HFFc6 (cell line): ENCODE measurements around the gene IFITM1. TPM values are rescaled to one million over a fixed set of nuclear protein-coding genes. Genes with fewer than 3 reads are reported as not detected.
"Not testable (repeated sequence)": the region's sequence is repeated elsewhere in the genome, so short reads cannot be mapped to it uniquely, and the experiment has no call there.

Experiments
- DNase-seq: peaks from one replicate; pipeline ENCODE4 v3.0.0-alpha.2; 2018
- H3K27ac Mint-ChIP-seq: 2 replicates; pipeline ENCODE4 v1.8.0; 2020; ENCODE audit warnings: mild to moderate bottlenecking, mixed read lengths
- H3K27me3 Mint-ChIP-seq: 2 replicates; pipeline ENCODE4 v1.8.0; 2021; ENCODE audit warnings: mild to moderate bottlenecking, moderate library complexity, mixed read lengths; ENCODE audit not compliant: insufficient read depth
- H3K36me3 Mint-ChIP-seq: 2 replicates; pipeline ENCODE4 v1.8.0; 2021; ENCODE audit warnings: low read depth, mixed read lengths
- H3K4me1 Mint-ChIP-seq: 2 replicates; pipeline ENCODE4 v1.8.0; 2020; ENCODE audit warnings: low read depth, mixed read lengths
- H3K4me3 Mint-ChIP-seq: 2 replicates; pipeline ENCODE4 v1.8.0; 2020; ENCODE audit warnings: mild to moderate bottlenecking, moderate library complexity, mixed read lengths
- H3K9me3 Mint-ChIP-seq: 2 replicates; pipeline ENCODE4 v1.8.0; 2020; ENCODE audit warnings: mild to moderate bottlenecking, mixed read lengths
- CTCF ChIP-seq: fragments of 200-600 bp; sonication (generic); IDR thresholded peaks from 2 replicates; pipeline ENCODE4 v1.5.0; 2021; ENCODE audit warnings: antibody characterized with exemption, mild to moderate bottlenecking
- total RNA-seq, 6 experiments: library from RNA; stranded (reverse); fragmentation: NEBNext Ultra II Directional; extraction: Animal tissue kit (Norgen Biotek cat#: 25700); gene quantifications; 2 replicates in 1 of 6; 3 replicates in 5 of 6; pipeline ENCODE4 v1.2.3, GENCODE V29; 2021

The IFITM1 gene
- total RNA-seq, 6 experiments from 2014 or later: 23.5 to 36.1 (median 30.0) TPM

GRCh38 chr11:329886-330253 lies 16.0 kb downstream of the IFITM1 start:
- no peaks in the 10 kb centered on the region for H3K9me3 Mint-ChIP-seq
- H3K27ac Mint-ChIP-seq: no peak overlapping the region
- H3K4me1 Mint-ChIP-seq: peaks cover 14% of the 10 kb centered on the region
- H3K4me3 Mint-ChIP-seq: no peak overlapping the region
- no peaks in the 10 kb centered on the region for H3K36me3 Mint-ChIP-seq
- H3K27me3 Mint-ChIP-seq: peaks cover 4% of the 10 kb centered on the region
- TF ChIP-seq CTCF: no peak
- DNase-seq: no peak

- Mint-ChIP-seq H3K9me3 (no peaks in the 10 kb centered on the region), H3K4me3 (no peak overlapping the region), H3K27ac (no peak overlapping the region), H3K36me3 (no peaks in the 10 kb centered on the region), H3K27me3 (peaks cover 4% of the 10 kb centered on the region), H3K4me1 (peaks cover 12% of the 10 kb centered on the region)
- TF ChIP-seq CTCF: no peak
- DNase-seq: no peak
Observed at GRCh38 chr11:330307-330693, 16.5 kb downstream of the IFITM1 start.

GRCh38 chr11:330694-331357 lies 17.0 kb downstream of the IFITM1 start:
- Mint-ChIP-seq H3K27me3 (peaks cover 4% of the 10 kb centered on the region), H3K4me1 (peaks cover 12% of the 10 kb centered on the region), H3K36me3 (no peaks in the 10 kb centered on the region), H3K27ac (no peak overlapping the region), H3K4me3 (no peak overlapping the region), H3K9me3 (no peaks in the 10 kb centered on the region)
- no peak for TF ChIP-seq CTCF
- no peak for DNase-seq

- Mint-ChIP-seq H3K4me3 (no peak overlapping the region), H3K36me3 (no peaks in the 10 kb centered on the region), H3K27ac (no peak overlapping the region), H3K4me1 (peaks cover 19% of the 10 kb centered on the region), H3K27me3 (peaks cover 4% of the 10 kb centered on the region), H3K9me3 (no peaks in the 10 kb centered on the region)
- no peak for TF ChIP-seq CTCF
- DNase-seq: no peak
Observed at GRCh38 chr11:331358-332060, 17.7 kb downstream of the IFITM1 start.

GRCh38 chr11:332651-333480 lies 19.0 kb downstream of the IFITM1 start:
- Mint-ChIP-seq H3K36me3 (no peaks in the 10 kb centered on the region), H3K27ac (no peak overlapping the region), H3K4me1 (peaks cover 14% of the 10 kb centered on the region), H3K9me3 (no peaks in the 10 kb centered on the region), H3K27me3 (peaks cover 4% of the 10 kb centered on the region), H3K4me3 (no peak overlapping the region)
- DNase-seq: no peak
- TF ChIP-seq CTCF: no peak

DNA sequence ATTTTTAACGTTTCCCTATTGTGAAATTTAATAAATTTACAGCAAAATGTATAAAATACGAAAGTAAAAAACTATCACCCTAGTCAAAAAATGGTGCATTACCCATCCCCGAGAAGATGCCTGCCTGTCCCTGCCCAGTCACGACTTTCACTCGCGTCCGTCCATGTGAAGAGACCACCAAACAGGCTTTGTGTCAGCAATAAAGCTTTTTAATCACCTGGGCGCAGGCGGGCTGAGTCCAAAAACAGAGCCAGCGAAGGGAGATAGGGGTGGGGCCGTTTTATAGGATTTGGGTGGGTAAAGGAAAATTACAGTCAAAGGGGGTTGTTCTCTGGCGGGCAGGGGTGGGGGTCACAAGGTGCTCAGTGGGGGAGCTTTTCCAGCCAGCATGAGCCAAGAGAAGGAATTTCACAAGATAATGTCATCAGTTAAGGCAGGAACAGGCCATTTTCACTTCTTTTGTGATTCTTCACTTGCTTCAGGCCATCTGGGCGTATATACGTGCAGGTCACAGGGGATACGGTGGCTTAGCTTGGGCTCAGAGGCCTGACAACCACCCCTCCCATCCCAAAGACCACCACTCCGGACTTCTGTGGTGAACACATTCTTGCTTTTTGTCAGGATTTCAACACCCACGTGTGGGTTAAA lies 19.9 kb downstream of the IFITM1 start:
- not testable (repeated sequence) for H3K36me3 Mint-ChIP-seq, H3K9me3 Mint-ChIP-seq, DNase-seq, H3K27me3 Mint-ChIP-seq, H3K27ac Mint-ChIP-seq, H3K4me3 Mint-ChIP-seq
- peaks cover 14% of the 10 kb centered on the region for H3K4me1 Mint-ChIP-seq
